Uterus (tissue), 4 donors: ENCODE data around the gene BPGM. TPM values are rescaled to one million over a fixed set of nuclear protein-coding genes. Genes with fewer than 3 reads are reported as not detected.
"Not testable (repeated sequence)": the region's sequence is repeated elsewhere in the genome, so short reads cannot be mapped to it uniquely, and the experiment has no call there.

Experiments used
- DNase-seq, 2 donors: peaks; one replicate each; pipeline ENCODE4 v3.0.0-alpha.2; 2019 to 2020
- H3K27ac ChIP-seq, 2 donors: fragments of 200-600 bp; sonication (generic); 1 replicate in 1 of 2; 2 replicates in 1 of 2; pipeline ENCODE4 v1.5.1; 2016 to 2018
- H3K27me3 ChIP-seq, 2 donors: fragments of 200-600 bp; sonication (generic); one replicate each; pipeline ENCODE4 v1.5.1; 2018 to 2019; ENCODE audit warnings: control low read depth in 1 of 2
- H3K36me3 ChIP-seq, 2 donors: fragments of 200-600 bp; sonication (generic); one replicate each; pipeline ENCODE4 v1.5.1; 2019; ENCODE audit warnings: control low read depth in 1 of 2
- H3K4me1 ChIP-seq, 2 donors: fragments of 200-600 bp; sonication (generic); one replicate each; pipeline ENCODE4 v1.5.1; 2018 to 2019; ENCODE audit warnings: control low read depth in 1 of 2
- H3K4me3 ChIP-seq, 2 donors: fragments of 200-600 bp; sonication (generic); 1 replicate in 1 of 2; 2 replicates in 1 of 2; pipeline ENCODE4 v1.5.1; 2018 to 2019; ENCODE audit warnings: mild to moderate bottlenecking in 1 of 2
- H3K9me3 ChIP-seq, 2 donors: fragments of 200-600 bp; sonication (generic); one replicate each; pipeline ENCODE4 v1.5.1; 2019; ENCODE audit warnings: control low read depth in 1 of 2
- POLR2A ChIP-seq, 2 donors: fragments of 450-650 bp; IDR thresholded peaks; one replicate each; pipeline ENCODE4 v1.6.1; 2016; ENCODE audit warnings: antibody characterized with exemption in 2 of 2, mild to moderate bottlenecking in 1 of 2, moderate library complexity in 1 of 2
- intact Hi-C: fragments of 100-400 bp; cut with DNase I; formaldehyde crosslinking; loops from one replicate; pipeline ENCODE4 v1.15.1; 2023; ENCODE audit warnings: low total_unique reads
- total RNA-seq, 4 donors: library from RNA; depleted of rRNA in 3 of 4; stranded (reverse); fragments of >200 nt in 3 of 4; gene quantifications; one replicate each; pipeline versions ENCODE4 v1.1.0 to v1.2.4, GENCODE V29; 2014 to 2023
- TF ChIP-seq, protein P1 (sequence below), 4 experiments: fragments of 200-600 bp in 2 of 4; fragments of 450-650 bp in 2 of 4; sonication (generic) in 2 of 4; IDR thresholded peaks; one replicate each; pipeline ENCODE4 v1.5.1; 2016 to 2019; ENCODE audit warnings: antibody characterized with exemption in 4 of 4, mild to moderate bottlenecking in 2 of 4, moderate library complexity in 1 of 4
- donor health status: DM: yes; HTN: yes; CAD: no.

BPGM gene
- total RNA-seq, 4 donors from 2014 or later: 11.0 to 57.4 (median 15.0) TPM

GRCh38 chr7:134686786-134687185 lies 40.1 kb downstream of the BPGM start:
- Histone ChIP-seq H3K4me1 (peaks cover 6 to 7% of the 10 kb centered on the region in 2 donors), H3K4me3 (no peak overlapping the region), H3K9me3 (no peaks in the 10 kb centered on the region), H3K36me3 (no peaks in the 10 kb centered on the region), H3K27me3 (no peaks in the 10 kb centered on the region), H3K27ac (no peak overlapping the region)
- DNase-seq: no peak
- intact Hi-C loops: loop anchor here (5.0 kb wide), 1 partner anchor 266 kb away; no protein-coding TSS in a partner anchor
- no peak for TF ChIP-seq POLR2A (IDR thresholded peaks at IDR 0.05)
- TF ChIP-seq, protein P1, sequence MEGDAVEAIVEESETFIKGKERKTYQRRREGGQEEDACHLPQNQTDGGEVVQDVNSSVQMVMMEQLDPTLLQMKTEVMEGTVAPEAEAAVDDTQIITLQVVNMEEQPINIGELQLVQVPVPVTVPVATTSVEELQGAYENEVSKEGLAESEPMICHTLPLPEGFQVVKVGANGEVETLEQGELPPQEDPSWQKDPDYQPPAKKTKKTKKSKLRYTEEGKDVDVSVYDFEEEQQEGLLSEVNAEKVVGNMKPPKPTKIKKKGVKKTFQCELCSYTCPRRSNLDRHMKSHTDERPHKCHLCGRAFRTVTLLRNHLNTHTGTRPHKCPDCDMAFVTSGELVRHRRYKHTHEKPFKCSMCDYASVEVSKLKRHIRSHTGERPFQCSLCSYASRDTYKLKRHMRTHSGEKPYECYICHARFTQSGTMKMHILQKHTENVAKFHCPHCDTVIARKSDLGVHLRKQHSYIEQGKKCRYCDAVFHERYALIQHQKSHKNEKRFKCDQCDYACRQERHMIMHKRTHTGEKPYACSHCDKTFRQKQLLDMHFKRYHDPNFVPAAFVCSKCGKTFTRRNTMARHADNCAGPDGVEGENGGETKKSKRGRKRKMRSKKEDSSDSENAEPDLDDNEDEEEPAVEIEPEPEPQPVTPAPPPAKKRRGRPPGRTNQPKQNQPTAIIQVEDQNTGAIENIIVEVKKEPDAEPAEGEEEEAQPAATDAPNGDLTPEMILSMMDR (IDR thresholded peaks at IDR 0.05): peak; percentile 53 to 57 (median 56)

DNA sequence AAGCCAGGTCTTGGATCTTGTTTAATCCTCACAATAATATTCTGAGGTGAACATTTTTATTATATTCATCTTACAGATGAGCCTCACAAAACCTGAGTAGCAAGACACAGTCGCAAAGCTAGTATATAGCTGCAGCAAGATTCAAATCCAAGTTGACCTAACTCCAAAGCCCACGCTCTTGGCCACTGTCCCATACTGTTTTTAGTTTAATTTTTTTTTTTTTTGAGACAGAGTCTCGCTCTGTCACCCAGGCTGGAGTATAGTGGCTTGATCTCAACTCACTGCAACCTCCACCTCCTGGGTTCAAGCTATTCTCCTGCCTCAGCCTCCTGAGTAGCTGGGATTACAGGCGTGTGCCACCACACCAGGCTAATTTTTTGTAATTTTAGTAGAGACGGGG lies 42.9 kb downstream of the BPGM start:
- H3K4me3 ChIP-seq: peak overlapping the region; percentile 21 to 25
- not testable (repeated sequence) for DNase-seq, H3K36me3 ChIP-seq, H3K27me3 ChIP-seq, H3K9me3 ChIP-seq, H3K4me1 ChIP-seq
- peak overlapping the region; percentile 88 to 89 for H3K27ac ChIP-seq
- intact Hi-C loops: loop anchor here (5.0 kb wide), 1 partner anchor 263 kb away; no protein-coding TSS in a partner anchor

DNA sequence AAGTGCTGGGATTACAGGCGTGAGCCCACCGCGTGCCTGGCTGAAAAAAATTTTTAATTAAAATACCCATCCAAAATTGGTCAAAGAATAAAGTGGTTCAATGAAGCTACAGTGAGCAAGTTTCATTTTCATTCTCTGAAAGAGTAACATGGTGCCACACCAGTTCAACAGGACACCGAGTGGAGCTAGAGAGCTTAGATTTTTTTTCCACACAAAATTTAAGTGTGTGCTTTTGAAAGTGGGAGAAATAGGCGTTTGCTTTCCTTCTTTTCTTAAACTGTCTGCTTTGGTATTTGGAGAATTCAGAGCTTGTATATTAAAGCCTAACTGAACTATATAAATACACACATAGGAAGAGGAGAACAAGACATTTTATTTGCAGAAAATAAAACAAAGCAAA lies 43.4 kb downstream of the BPGM start:
- intact Hi-C loops: no loop called here
- H3K4me3 ChIP-seq: peak overlapping the region; percentile 21 to 25
- no peaks in the 10 kb centered on the region for H3K36me3 ChIP-seq
- TF ChIP-seq POLR2A (IDR thresholded peaks at IDR 0.05): no peak
- TF ChIP-seq, protein P1 (IDR thresholded peaks at IDR 0.05): peak; percentile 58 to 85 (median 74)
- DNase-seq: no peak
- no peaks in the 10 kb centered on the region for H3K27me3 ChIP-seq
- H3K9me3 ChIP-seq: no peaks in the 10 kb centered on the region
- H3K27ac ChIP-seq: peak overlapping the region; percentile 88 to 89
- peaks cover 6 to 7% of the 10 kb centered on the region in 2 donors for H3K4me1 ChIP-seq

DNA sequence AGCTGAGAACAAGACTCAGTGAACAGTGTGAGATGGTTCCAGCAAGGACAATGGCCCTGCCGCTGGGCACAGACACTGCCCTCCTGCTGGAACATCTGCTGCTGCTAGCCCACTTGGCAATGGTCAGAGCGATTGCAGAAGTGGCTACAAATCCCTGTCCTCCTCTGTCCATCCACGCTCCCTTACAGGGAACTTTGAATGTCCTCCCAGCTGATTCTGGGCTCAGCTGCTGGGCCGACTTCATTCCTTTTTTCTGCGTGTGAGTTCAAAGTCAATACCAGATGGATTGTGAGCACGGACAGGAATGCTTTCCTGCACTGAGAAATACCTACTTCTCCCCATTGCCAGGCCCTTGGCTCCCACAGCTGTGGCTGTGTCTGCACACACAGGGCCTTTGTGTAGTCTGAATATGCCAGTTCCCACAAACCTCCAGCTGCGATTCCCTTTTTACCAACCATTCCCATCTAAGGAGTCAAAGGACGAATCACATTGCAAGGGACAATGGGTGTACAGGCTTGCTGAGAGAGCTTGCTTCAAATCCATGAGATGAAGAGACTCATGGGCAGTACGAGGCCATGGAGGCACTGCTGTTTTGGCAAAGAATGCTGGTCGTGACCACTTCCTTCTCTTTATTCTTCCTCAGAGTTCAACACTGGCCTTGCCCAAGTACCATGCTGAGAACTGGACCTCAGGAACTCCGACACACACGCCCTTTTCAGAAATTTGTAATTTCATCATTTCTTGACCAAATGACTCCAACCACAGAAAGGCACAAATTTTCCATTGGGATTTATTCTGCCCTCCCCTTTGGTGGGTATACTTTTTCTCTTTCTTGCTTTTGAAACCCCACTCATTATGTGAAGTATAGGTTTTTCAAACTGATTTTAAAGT lies 44.2 kb downstream of the BPGM start:
- no peaks in the 10 kb centered on the region for H3K27me3 ChIP-seq
- intact Hi-C loops: no loop called here
- TF ChIP-seq, protein P1 (IDR thresholded peaks at IDR 0.05): no peak
- TF ChIP-seq POLR2A (IDR thresholded peaks at IDR 0.05): no peak
- peaks cover 7 to 10% of the 10 kb centered on the region in 2 donors for H3K4me1 ChIP-seq
- DNase-seq: no peak
- no peaks in the 10 kb centered on the region for H3K9me3 ChIP-seq
- no peaks in the 10 kb centered on the region for H3K36me3 ChIP-seq
- H3K4me3 ChIP-seq: no peak overlapping the region
- H3K27ac ChIP-seq: peak overlapping the region; percentile 88 to 89

- H3K36me3 ChIP-seq: no peaks in the 10 kb centered on the region
- no peak for TF ChIP-seq POLR2A (IDR thresholded peaks at IDR 0.05)
- TF ChIP-seq, protein P1 (IDR thresholded peaks at IDR 0.05): no peak
- H3K4me3 ChIP-seq: no peak overlapping the region
- peak overlapping the region; percentile 88 to 89 for H3K27ac ChIP-seq
- H3K27me3 ChIP-seq: no peaks in the 10 kb centered on the region
- H3K4me1 ChIP-seq: peaks cover 7 to 10% of the 10 kb centered on the region in 2 donors
- DNase-seq: peak; percentile 78 to 80
- intact Hi-C loops: no loop called here
- H3K9me3 ChIP-seq: no peaks in the 10 kb centered on the region
These were observed 45.1 kb downstream of the BPGM start for GRCh38 chr7:134691546-134692343.
